Activated naive CD4-positive, alpha-beta T cell treated with Interleukin-2 at 50 U/mL for 16 hours (primary cell): ENCODE results near the gene KLF17.

Source experiments
- DNase-seq: peaks from one replicate; pipeline ENCODE4 v3.0.0-alpha.2; 2020

KLF17 gene

DNA sequence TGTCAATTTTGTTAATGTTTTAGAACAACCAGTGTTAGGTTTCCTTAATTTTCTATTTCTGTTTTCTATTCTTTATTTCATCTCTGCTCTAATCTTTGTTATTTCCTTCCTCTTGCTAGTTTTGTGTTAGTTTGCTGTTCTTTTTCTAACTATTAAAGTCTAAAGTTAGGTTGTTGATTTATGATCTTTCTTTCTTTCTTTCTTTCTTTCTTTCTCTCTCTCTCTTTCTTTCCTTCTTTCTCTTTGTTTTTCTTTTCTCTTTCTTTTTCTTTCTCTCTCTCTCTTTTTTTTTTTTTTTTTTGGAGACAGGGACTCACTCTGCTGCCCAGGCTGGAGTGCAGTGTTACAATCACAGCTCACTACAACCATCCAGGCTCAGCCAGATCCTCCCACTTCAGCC, 40.2 kb downstream of the KLF17 start:
- DNase-seq = no peak

DNA sequence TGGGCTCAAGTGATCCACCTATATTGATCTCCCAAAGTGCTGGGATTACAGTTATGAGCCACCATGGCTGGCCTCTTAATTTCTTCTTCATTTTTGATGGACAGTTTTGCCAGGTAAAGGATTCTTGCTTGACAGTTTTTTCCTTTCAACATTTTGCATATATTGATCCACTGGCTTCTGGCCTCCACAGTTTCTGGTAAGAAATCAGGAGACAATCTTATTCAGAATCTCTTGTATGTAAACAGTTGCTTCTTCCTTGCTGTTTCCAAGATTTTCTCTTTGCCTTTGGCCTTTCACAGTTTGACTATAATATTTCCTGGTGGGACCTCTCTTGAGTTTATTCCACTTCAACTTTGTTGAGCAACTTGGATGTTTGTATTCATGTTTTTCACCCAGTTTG, 42.9 kb downstream of the KLF17 start:
- no peak for DNase-seq

DNA sequence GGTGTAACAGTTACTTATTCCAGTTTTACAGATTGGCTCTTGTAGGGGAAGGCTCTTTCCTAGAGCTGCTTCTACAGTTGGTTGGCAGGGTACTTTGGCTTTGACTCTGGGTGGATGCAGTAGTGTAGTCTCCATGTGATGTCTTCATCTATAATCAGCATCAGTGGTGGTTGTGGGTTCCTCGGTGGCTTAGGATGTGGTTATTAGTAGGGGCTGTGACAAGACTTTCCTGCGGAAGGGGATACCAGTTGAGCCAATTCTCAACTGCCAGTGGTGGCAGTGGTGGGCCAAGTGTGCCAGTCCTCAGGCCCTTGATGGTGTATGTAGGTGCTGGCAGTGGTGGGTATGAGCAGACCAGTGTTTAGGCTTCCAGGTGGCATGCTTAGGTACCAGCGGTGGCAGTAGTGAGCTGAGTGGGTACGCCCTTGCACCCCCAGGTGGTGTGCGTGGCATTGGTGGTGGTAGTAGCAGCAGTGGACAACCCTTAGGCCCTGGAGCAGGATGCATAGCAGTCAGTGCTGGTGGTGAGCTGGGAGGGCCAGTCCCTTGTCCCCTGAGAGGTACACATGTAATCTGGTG, 50.0 kb downstream of the KLF17 start:
- no peak for DNase-seq

DNA sequence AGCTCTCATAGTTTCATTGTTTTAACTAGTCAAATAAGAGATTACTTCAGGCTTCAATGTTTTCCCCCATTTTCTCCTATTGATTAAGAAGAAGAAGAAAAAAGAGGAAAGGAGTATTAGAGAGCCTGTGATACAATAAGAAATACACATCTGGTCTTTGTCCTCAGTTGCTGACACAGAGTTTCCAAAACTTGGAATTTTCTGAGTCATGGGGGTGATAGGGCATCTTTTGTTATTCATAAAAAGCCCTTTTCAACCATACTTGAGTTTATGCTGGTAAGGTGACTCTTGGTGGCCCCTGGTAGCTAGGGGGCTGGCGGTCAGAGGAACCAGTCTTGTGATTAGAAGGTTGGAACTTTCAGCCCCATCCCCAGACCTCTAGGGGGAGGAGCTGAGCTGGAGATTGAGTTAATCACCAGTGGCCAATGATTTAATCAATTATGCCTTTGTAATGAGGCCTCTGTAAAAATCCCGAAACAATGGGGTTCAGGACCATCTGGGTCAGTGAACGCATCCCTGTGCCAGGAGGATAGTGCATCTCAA, 51.7 kb downstream of the KLF17 start:
- no peak for DNase-seq

DNA sequence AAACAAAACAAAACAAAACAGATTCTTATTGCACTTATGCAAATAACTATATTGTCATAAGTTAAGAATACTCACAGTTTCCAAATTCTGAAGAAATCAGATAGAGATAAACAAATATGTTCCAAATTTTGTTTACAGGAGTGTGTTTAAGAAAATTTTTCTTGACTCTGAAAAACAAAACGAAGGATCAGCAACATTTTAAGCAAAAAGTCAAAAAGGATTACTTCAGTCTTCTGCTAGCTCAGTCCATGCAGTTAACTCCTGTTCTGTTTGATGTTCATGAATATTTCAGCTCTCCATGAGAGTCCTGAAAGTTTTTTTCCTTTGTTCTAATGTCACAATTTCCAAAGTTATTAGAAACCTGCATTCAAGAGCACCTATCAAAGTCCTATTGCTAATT, 56.0 kb downstream of the KLF17 start:
- no peak for DNase-seq
